ENCODE results near the gene PCDHGB2. TPM values are rescaled to one million over a fixed set of nuclear protein-coding genes. Genes with fewer than 3 reads are reported as not detected.

Gene PCDHGB2
- total and polyA plus RNA-seq, 2 experiments from 2014 or later = 1.2 to 5.8 TPM

DNA sequence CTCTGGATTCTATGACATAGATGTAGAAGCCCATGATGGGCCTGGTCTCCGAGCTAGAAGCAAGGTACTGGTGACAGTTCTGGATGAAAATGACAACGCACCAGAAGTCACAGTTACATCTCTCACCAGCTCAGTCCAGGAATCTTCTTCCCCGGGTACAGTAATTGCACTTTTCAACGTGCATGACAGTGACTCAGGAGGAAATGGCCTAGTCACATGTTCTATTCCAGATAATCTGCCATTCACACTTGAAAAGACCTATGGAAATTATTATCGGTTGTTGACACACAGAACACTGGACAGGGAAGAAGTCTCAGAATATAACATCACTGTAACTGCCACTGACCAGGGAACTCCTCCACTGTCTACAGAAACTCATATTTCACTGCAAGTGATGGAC is 3.7 kb upstream of the PCDHGB2 start (continued):
- TF ChIP-seq, protein P1, sequence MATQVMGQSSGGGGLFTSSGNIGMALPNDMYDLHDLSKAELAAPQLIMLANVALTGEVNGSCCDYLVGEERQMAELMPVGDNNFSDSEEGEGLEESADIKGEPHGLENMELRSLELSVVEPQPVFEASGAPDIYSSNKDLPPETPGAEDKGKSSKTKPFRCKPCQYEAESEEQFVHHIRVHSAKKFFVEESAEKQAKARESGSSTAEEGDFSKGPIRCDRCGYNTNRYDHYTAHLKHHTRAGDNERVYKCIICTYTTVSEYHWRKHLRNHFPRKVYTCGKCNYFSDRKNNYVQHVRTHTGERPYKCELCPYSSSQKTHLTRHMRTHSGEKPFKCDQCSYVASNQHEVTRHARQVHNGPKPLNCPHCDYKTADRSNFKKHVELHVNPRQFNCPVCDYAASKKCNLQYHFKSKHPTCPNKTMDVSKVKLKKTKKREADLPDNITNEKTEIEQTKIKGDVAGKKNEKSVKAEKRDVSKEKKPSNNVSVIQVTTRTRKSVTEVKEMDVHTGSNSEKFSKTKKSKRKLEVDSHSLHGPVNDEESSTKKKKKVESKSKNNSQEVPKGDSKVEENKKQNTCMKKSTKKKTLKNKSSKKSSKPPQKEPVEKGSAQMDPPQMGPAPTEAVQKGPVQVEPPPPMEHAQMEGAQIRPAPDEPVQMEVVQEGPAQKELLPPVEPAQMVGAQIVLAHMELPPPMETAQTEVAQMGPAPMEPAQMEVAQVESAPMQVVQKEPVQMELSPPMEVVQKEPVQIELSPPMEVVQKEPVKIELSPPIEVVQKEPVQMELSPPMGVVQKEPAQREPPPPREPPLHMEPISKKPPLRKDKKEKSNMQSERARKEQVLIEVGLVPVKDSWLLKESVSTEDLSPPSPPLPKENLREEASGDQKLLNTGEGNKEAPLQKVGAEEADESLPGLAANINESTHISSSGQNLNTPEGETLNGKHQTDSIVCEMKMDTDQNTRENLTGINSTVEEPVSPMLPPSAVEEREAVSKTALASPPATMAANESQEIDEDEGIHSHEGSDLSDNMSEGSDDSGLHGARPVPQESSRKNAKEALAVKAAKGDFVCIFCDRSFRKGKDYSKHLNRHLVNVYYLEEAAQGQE (IDR thresholded peaks at IDR 0.05; ENCODE audit: unreplicated experiment) = no peak
- TF ChIP-seq CREB1 (CRISPR knock-in tag; IDR thresholded peaks at IDR 0.05; ENCODE audit: low read depth) = no peak

DNA sequence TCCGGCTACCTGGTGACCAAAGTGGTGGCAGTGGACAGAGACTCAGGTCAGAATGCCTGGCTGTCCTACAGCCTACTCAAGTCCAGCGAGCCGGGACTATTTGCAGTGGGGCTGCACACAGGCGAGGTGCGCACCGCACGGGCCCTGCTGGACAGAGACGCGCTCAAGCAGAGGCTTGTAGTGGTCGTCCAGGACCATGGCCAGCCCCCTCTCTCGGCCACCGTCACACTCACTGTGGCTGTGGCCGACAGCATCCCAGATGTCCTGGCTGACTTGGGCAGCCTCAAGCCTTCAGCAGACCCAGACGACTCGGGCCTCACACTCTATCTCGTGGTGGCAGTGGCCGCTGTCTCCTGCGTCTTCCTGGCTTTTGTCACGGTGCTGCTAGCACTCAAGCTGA is 2.8 kb upstream of the PCDHGB2 start:
- Mint-ChIP-seq H3K9me3 (peaks cover 65% of the 10 kb centered on the region), H3K27me3 (ENCODE audit: insufficient read depth, low read depth, poor library complexity) (peaks cover 11% of the 10 kb centered on the region), H3K36me3 (ENCODE audit: low read depth) (peaks cover 64% of the 10 kb centered on the region), H3K4me3 (no peak overlapping the region), H3K27ac (no peak overlapping the region), H3K4me1 (peaks cover 5% of the 10 kb centered on the region)
- DNase-seq (ENCODE audit: low spot score) (no peak), ATAC-seq (no peak)
- no peaks in the 10 kb centered on the region for H3K36me3 ChIP-seq (ENCODE audit: insufficient read depth)
- H3K79me2 ChIP-seq (replicated peaks; ENCODE audit: insufficient read depth) = no peaks in the 10 kb centered on the region
- no peaks in the 10 kb centered on the region for H3K4me1 ChIP-seq (ENCODE audit: insufficient read depth)
- TF ChIP-seq, protein P1 (IDR thresholded peaks at IDR 0.05; ENCODE audit: unreplicated experiment) = peak; percentile 49
- no peak for TF ChIP-seq ZNF331 (CRISPR knock-in tag; IDR thresholded peaks at IDR 0.05; ENCODE audit: low read depth)
- TF ChIP-seq JUNB (IDR thresholded peaks at IDR 0.05; ENCODE audit: unreplicated experiment) = no peak
- no peak for TF ChIP-seq STAT1 (IDR thresholded peaks at IDR 0.05; ENCODE audit: unreplicated experiment)
- no peak overlapping the region for H3K4me2 ChIP-seq
- H3F3A ChIP-seq (replicated peaks; ENCODE audit: low read depth) = 0 out of 2 replicates have a peak, but pooled peaks cover 3% of the 10 kb centered on the region
- no peak overlapping the region for H3K27ac ChIP-seq (ENCODE audit: low read depth)
- no peak overlapping the region for H2AFZ ChIP-seq
- no peaks in the 10 kb centered on the region for H3K9me2 ChIP-seq (ENCODE audit: insufficient read depth)
- H4K20me1 ChIP-seq (replicated peaks; ENCODE audit: insufficient read depth) = no peaks in the 10 kb centered on the region
- H3K27me3 ChIP-seq (ENCODE audit: insufficient read depth) = no peaks in the 10 kb centered on the region
- H3K4me3 ChIP-seq = no peak overlapping the region

DNA sequence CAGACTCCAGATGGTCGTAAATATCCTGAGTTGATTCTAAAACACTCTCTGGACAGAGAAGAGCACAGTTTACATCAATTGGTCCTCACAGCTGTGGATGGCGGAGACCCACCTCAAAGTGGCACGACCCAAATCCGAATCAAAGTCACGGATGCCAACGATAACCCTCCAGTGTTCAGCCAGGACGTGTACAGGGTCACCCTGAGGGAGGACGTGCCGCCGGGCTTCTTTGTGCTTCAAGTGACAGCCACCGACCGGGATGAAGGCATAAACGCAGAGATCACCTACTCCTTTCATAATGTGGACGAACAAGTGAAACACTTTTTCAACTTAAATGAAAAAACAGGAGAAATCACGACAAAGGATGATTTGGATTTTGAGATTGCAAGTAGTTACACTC is 891 bp downstream of the PCDHGB2 start:
- DNase-seq (ENCODE audit: low spot score) (no peak), ATAC-seq (no peak)
- H3K4me2 ChIP-seq = no peak overlapping the region
- Mint-ChIP-seq H3K9me3 (peaks cover 73% of the 10 kb centered on the region), H3K27me3 (ENCODE audit: insufficient read depth, low read depth, poor library complexity) (peaks cover 13% of the 10 kb centered on the region), H3K4me1 (peaks cover 14% of the 10 kb centered on the region), H3K4me3 (no peak overlapping the region), H3K27ac (no peak overlapping the region), H3K36me3 (ENCODE audit: low read depth) (peaks cover 73% of the 10 kb centered on the region)
- H2AFZ ChIP-seq = no peak overlapping the region
- H3K4me3 ChIP-seq = no peak overlapping the region
- H3K36me3 ChIP-seq (ENCODE audit: insufficient read depth) = peaks cover 4% of the 10 kb centered on the region; the same call in 1 of the 2 replicates
- H3K4me1 ChIP-seq (ENCODE audit: insufficient read depth) = peaks cover 17% of the 10 kb centered on the region; the same call in 1 of the 2 replicates
- no peaks in the 10 kb centered on the region for H3K79me2 ChIP-seq (replicated peaks; ENCODE audit: insufficient read depth)
- no peak overlapping the region for H3K27ac ChIP-seq (ENCODE audit: low read depth)
- H4K20me1 ChIP-seq (replicated peaks; ENCODE audit: insufficient read depth) = no peaks in the 10 kb centered on the region
- H3K27me3 ChIP-seq (ENCODE audit: insufficient read depth) = no peaks in the 10 kb centered on the region
- H3K9me2 ChIP-seq (ENCODE audit: insufficient read depth) = no peaks in the 10 kb centered on the region
- 0 out of 2 replicates have a peak, but pooled peaks cover 3% of the 10 kb centered on the region for H3F3A ChIP-seq (replicated peaks; ENCODE audit: low read depth)
- no peak for TF ChIP-seq CREB1 (CRISPR knock-in tag; IDR thresholded peaks at IDR 0.05; ENCODE audit: low read depth)
- TF ChIP-seq STAT1 (IDR thresholded peaks at IDR 0.05; ENCODE audit: unreplicated experiment) = no peak
- TF ChIP-seq JUNB (IDR thresholded peaks at IDR 0.05; ENCODE audit: unreplicated experiment) = no peak
- TF ChIP-seq, protein P2, sequence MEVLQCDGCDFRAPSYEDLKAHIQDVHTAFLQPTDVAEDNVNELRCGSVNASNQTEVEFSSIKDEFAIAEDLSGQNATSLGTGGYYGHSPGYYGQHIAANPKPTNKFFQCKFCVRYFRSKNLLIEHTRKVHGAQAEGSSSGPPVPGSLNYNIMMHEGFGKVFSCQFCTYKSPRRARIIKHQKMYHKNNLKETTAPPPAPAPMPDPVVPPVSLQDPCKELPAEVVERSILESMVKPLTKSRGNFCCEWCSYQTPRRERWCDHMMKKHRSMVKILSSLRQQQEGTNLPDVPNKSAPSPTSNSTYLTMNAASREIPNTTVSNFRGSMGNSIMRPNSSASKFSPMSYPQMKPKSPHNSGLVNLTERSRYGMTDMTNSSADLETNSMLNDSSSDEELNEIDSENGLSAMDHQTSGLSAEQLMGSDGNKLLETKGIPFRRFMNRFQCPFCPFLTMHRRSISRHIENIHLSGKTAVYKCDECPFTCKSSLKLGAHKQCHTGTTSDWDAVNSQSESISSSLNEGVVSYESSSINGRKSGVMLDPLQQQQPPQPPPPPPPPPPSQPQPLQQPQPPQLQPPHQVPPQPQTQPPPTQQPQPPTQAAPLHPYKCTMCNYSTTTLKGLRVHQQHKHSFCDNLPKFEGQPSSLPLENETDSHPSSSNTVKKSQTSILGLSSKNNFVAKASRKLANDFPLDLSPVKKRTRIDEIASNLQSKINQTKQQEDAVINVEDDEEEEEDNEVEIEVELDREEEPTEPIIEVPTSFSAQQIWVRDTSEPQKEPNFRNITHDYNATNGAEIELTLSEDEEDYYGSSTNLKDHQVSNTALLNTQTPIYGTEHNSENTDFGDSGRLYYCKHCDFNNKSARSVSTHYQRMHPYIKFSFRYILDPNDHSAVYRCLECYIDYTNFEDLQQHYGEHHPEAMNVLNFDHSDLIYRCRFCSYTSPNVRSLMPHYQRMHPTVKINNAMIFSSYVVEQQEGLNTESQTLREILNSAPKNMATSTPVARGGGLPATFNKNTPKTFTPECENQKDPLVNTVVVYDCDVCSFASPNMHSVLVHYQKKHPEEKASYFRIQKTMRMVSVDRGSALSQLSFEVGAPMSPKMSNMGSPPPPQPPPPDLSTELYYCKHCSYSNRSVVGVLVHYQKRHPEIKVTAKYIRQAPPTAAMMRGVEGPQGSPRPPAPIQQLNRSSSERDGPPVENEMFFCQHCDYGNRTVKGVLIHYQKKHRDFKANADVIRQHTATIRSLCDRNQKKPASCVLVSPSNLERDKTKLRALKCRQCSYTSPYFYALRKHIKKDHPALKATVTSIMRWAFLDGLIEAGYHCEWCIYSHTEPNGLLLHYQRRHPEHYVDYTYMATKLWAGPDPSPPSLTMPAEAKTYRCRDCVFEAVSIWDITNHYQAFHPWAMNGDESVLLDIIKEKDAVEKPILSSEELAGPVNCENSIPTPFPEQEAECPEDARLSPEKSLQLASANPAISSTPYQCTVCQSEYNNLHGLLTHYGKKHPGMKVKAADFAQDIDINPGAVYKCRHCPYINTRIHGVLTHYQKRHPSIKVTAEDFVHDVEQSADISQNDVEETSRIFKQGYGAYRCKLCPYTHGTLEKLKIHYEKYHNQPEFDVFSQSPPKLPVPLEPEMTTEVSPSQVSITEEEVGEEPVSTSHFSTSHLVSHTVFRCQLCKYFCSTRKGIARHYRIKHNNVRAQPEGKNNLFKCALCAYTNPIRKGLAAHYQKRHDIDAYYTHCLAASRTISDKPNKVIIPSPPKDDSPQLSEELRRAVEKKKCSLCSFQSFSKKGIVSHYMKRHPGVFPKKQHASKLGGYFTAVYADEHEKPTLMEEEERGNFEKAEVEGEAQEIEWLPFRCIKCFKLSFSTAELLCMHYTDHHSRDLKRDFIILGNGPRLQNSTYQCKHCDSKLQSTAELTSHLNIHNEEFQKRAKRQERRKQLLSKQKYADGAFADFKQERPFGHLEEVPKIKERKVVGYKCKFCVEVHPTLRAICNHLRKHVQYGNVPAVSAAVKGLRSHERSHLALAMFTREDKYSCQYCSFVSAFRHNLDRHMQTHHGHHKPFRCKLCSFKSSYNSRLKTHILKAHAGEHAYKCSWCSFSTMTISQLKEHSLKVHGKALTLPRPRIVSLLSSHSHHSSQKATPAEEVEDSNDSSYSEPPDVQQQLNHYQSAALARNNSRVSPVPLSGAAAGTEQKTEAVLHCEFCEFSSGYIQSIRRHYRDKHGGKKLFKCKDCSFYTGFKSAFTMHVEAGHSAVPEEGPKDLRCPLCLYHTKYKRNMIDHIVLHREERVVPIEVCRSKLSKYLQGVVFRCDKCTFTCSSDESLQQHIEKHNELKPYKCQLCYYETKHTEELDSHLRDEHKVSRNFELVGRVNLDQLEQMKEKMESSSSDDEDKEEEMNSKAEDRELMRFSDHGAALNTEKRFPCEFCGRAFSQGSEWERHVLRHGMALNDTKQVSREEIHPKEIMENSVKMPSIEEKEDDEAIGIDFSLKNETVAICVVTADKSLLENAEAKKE (CRISPR knock-in tag; IDR thresholded peaks at IDR 0.05) = no peak

Data from GM23338 (cell line).